Loucy (cell line): ENCODE results near the gene GAN.

Experiments
- H2AFZ ChIP-seq: fragments of 200-600 bp; sonication (generic); 2 replicates; pipeline ENCODE4 v1.6.0; 2016; ENCODE audit warnings: antibody characterized with exemption, mild to moderate bottlenecking, low read length, moderate library complexity
- H3F3A ChIP-seq: fragments of 200-600 bp; 2 replicates; pipeline ENCODE4 v1.6.0; 2016; ENCODE audit warnings: antibody characterized with exemption, low read depth, mild to moderate bottlenecking
- H3K27me3 ChIP-seq: fragments of 200-600 bp; sonication (generic); 2 replicates; pipeline ENCODE4 v1.6.1; 2014; ENCODE audit warnings: low read length, mild to moderate bottlenecking; ENCODE audit not compliant: insufficient read depth, poor library complexity, severe bottlenecking
- H3K36me3 ChIP-seq: fragments of 200-600 bp; sonication (generic); 2 replicates; pipeline ENCODE4 v1.6.1; 2016; ENCODE audit warnings: low read length; ENCODE audit not compliant: insufficient read depth
- H3K4me1 ChIP-seq: fragments of 200-600 bp; sonication (generic); 2 replicates; pipeline ENCODE4 v1.5.1; 2014; ENCODE audit warnings: low read length, mild to moderate bottlenecking; ENCODE audit not compliant: insufficient read depth, poor library complexity, severe bottlenecking
- H3K4me2 ChIP-seq: fragments of 200-600 bp; sonication (generic); 2 replicates; pipeline ENCODE4 v1.6.0; 2014; ENCODE audit warnings: antibody characterized with exemption, low read length, low read depth, mild to moderate bottlenecking; ENCODE audit not compliant: poor library complexity, severe bottlenecking
- H3K4me3 ChIP-seq: fragments of 200-600 bp; sonication (generic); 2 replicates; pipeline ENCODE4 v1.5.1; 2014; ENCODE audit warnings: low read length, mild to moderate bottlenecking, mixed read lengths; ENCODE audit not compliant: poor library complexity, severe bottlenecking
- H3K79me2 ChIP-seq: fragments of 200-600 bp; sonication (generic); 2 replicates; pipeline ENCODE4 v1.6.1; 2014; ENCODE audit warnings: low read length; ENCODE audit not compliant: insufficient read depth
- H3K9ac ChIP-seq: fragments of 200-600 bp; sonication (generic); 2 replicates; pipeline ENCODE4 v1.6.0; 2014; ENCODE audit warnings: mild to moderate bottlenecking, low read depth, low read length, moderate library complexity; ENCODE audit not compliant: poor library complexity, severe bottlenecking
- H3K9me2 ChIP-seq: fragments of 200-600 bp; sonication (generic); replicated peaks from 2 replicates; pipeline ENCODE4 v1.6.1; 2016; ENCODE audit warnings: low read depth, low read length, mixed read lengths
- H3K9me3 ChIP-seq: fragments of 200-600 bp; sonication (generic); 2 replicates; pipeline ENCODE4 v1.6.1; 2014; ENCODE audit warnings: mild to moderate bottlenecking, antibody characterized with exemption, low read length, low read depth; ENCODE audit not compliant: insufficient read depth
- H4K20me1 ChIP-seq: fragments of 200-600 bp; sonication (generic); 2 replicates; pipeline ENCODE4 v1.6.0; 2014; ENCODE audit warnings: antibody characterized with exemption, low read length, mild to moderate bottlenecking; ENCODE audit not compliant: insufficient read depth, poor library complexity, severe bottlenecking
- EZH2phosphoT487 ChIP-seq: fragments of 200-600 bp; IDR thresholded peaks from 2 replicates; pipeline ENCODE4 v1.6.1; 2018; ENCODE audit warnings: antibody characterized with exemption, mild to moderate bottlenecking, moderate library complexity, borderline replicate concordance
- TF ChIP-seq, protein P1 (sequence below): fragments of 200-600 bp; sonication (generic); conservative IDR thresholded peaks from 2 replicates; pipeline ENCODE4 v1.5.1; 2014; ENCODE audit warnings: mild to moderate bottlenecking, antibody characterized with exemption, low read length

The GAN gene

DNA sequence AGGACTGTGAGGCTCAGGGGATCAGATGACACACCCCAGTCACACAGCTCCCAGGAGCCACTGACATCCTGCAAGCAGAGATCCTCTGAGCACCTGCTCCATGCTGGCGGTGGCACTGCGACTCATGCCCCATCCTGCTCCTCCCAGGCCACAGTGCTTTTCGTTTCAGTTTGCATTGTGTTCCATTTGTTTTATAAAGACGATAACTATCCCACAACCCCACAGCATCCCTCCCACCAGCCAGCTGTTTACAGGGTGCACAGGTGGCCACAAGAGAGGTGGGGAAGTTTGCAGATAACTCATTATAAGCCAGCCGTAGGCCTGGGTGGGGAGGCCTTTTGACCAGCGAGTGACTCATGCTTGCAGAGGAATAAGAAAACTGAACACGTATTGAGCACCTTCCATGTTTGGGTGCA is 48.1 kb upstream of the GAN start:
- H3K36me3 ChIP-seq, result no peaks in the 10 kb centered on the region
- H2AFZ ChIP-seq, result no peak overlapping the region
- no peaks in the 10 kb centered on the region for H4K20me1 ChIP-seq
- no peaks in the 10 kb centered on the region for H3K9me3 ChIP-seq
- no peak overlapping the region for H3K4me3 ChIP-seq
- no peak for TF ChIP-seq EZH2phosphoT487
- TF ChIP-seq, protein P1, sequence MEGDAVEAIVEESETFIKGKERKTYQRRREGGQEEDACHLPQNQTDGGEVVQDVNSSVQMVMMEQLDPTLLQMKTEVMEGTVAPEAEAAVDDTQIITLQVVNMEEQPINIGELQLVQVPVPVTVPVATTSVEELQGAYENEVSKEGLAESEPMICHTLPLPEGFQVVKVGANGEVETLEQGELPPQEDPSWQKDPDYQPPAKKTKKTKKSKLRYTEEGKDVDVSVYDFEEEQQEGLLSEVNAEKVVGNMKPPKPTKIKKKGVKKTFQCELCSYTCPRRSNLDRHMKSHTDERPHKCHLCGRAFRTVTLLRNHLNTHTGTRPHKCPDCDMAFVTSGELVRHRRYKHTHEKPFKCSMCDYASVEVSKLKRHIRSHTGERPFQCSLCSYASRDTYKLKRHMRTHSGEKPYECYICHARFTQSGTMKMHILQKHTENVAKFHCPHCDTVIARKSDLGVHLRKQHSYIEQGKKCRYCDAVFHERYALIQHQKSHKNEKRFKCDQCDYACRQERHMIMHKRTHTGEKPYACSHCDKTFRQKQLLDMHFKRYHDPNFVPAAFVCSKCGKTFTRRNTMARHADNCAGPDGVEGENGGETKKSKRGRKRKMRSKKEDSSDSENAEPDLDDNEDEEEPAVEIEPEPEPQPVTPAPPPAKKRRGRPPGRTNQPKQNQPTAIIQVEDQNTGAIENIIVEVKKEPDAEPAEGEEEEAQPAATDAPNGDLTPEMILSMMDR, result no peak
- no peaks in the 10 kb centered on the region for H3F3A ChIP-seq
- no peaks in the 10 kb centered on the region for H3K4me1 ChIP-seq
- H3K9ac ChIP-seq, result no peak overlapping the region
- no peaks in the 10 kb centered on the region for H3K79me2 ChIP-seq
- H3K9me2 ChIP-seq, result no peaks in the 10 kb centered on the region
- H3K27me3 ChIP-seq, result no peaks in the 10 kb centered on the region
- no peak overlapping the region for H3K4me2 ChIP-seq

GRCh38 chr16:81268509-81268908 is 46.3 kb upstream of the GAN start:
- Histone ChIP-seq H3F3A (no peaks in the 10 kb centered on the region), H4K20me1 (no peaks in the 10 kb centered on the region), H3K36me3 (no peaks in the 10 kb centered on the region), H3K4me1 (no peaks in the 10 kb centered on the region), H3K9me3 (no peaks in the 10 kb centered on the region), H3K79me2 (no peaks in the 10 kb centered on the region), H3K27me3 (no peaks in the 10 kb centered on the region), H3K9ac (no peak overlapping the region), H2AFZ (no peak overlapping the region), H3K4me3 (no peak overlapping the region), H3K4me2 (no peak overlapping the region), H3K9me2 (no peaks in the 10 kb centered on the region)
- no peak for TF ChIP-seq EZH2phosphoT487

- TF ChIP-seq, protein P1, result no peak
- no peak for TF ChIP-seq EZH2phosphoT487
- Histone ChIP-seq H3K79me2 (no peaks in the 10 kb centered on the region), H4K20me1 (no peaks in the 10 kb centered on the region), H2AFZ (no peak overlapping the region), H3K4me3 (no peak overlapping the region), H3K4me2 (no peak overlapping the region), H3K4me1 (no peaks in the 10 kb centered on the region), H3K27me3 (no peaks in the 10 kb centered on the region), H3K9me3 (no peaks in the 10 kb centered on the region), H3K9me2 (no peaks in the 10 kb centered on the region), H3F3A (no peaks in the 10 kb centered on the region), H3K36me3 (no peaks in the 10 kb centered on the region), H3K9ac (no peak overlapping the region)
These were observed 41.4 kb upstream of the GAN start for GRCh38 chr16:81273223-81273950.

DNA sequence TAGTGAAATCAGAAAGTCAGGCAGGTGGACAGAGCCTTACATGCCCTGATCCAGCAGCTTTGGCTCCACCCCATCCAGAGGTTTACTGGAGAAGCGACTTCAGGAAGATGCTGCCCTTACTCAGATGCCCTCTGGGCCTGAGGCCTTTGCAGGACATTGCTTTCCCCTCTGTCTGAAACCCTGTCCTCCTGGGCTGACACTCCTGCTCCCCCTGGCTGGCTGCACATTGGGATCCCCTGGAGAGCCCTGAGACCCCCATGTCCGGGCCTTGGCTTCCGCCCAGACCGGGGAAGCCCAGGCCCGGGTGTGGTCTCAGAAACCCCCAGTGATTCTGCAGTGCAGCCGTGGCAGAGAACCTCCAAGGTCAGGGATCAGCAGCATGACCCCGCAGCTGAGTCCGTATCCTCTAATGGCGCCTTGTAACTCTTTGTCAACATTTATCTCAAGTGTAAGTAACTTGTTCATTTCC is 39.7 kb upstream of the GAN start:
- H2AFZ ChIP-seq, result no peak overlapping the region
- no peaks in the 10 kb centered on the region for H3K4me1 ChIP-seq

More for the DNA sequence above, 39.7 kb upstream of the GAN start:
- H3K27me3 ChIP-seq, result no peaks in the 10 kb centered on the region
- no peaks in the 10 kb centered on the region for H3K9me2 ChIP-seq
- H3K9me3 ChIP-seq, result no peaks in the 10 kb centered on the region
- TF ChIP-seq, protein P1, result no peak
- no peak for TF ChIP-seq EZH2phosphoT487
- H4K20me1 ChIP-seq, result no peaks in the 10 kb centered on the region
- no peaks in the 10 kb centered on the region for H3K79me2 ChIP-seq
- H3K4me2 ChIP-seq, result no peak overlapping the region
- H3K4me3 ChIP-seq, result no peak overlapping the region
- H3F3A ChIP-seq, result no peaks in the 10 kb centered on the region
- H3K9ac ChIP-seq, result no peak overlapping the region
- H3K36me3 ChIP-seq, result no peaks in the 10 kb centered on the region
